SK-N-MC (cell line): ENCODE results near the gene RASA3.

Source experiments
- EZH2 ChIP-seq: fragments of 200-600 bp; sonication (generic); IDR thresholded peaks from one replicate; pipeline ENCODE4 v1.6.1; 2017; ENCODE audit warnings: antibody characterized with exemption
- FOXP2 ChIP-seq: optimal IDR thresholded peaks from 2 replicates; pipeline ENCODE3; 2011; ENCODE audit warnings: mild to moderate bottlenecking, moderate library complexity; ENCODE audit not compliant: insufficient read depth; ENCODE audit errors: extremely low read length, control extremely low read depth
- POLR2AphosphoS5 ChIP-seq: IDR thresholded peaks from 2 replicates; pipeline ENCODE4 v1.6.1; 2012; ENCODE audit warnings: mild to moderate bottlenecking, low read depth, low read length, borderline replicate concordance

- no peak for TF ChIP-seq EZH2
- no peak for TF ChIP-seq POLR2AphosphoS5
- no peak for TF ChIP-seq FOXP2
These were observed 122.6 kb downstream of the RASA3 start for GRCh38 chr13:114009590-114010400.
